ENCODE data around the gene SDR42E1. TPM values are rescaled to one million over a fixed set of nuclear protein-coding genes. Genes with fewer than 3 reads are reported as not detected.
A peak's percentile ranks its signal among the peaks of the same experiment; 100 is the strongest.

Gene SDR42E1
- total and polyA plus RNA-seq, 2 of the 4 experiments (the other 2 are of a cell fraction), result 0.44 to 0.72 TPM

DNA sequence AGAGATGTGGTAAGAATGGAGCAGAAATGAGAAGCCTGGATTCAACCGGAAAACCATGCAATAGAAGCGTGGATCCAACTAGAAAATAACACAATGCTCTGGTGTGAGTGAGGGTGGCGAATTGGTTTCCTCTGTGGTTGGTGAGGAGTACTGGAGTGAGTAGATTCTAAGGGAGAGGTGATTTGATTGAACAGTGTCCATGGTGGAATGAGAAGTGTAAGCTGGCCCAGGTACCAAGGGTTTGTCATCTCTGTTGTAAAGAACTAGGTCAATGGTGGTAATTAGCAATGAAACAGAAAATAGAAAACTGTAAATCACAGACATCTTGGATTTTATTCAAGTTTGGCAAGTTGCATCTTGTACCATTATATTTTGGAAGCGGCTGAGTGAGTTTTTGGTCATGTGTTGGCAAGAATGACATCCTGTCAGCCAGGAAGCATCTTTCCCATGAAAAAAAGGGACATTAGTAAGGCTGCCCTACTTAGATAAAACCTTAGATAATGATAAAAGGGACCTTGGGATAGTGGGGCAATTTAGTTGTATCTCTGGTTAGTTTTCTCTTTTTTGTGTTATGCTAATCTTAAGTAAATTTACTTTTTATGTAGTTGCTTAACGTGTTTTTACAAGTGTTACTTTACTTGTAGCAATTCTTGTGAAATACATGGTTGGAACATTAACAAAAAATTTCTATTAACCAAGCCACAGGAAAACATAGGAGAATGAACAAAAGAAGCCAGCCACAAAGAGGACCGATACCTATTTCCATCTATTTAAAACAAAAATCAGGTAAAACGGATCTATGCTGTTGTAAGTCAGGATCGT is 44.7 kb upstream of the SDR42E1 start:
- Histone ChIP-seq H3K36me3 (ENCODE audit: control insufficient read depth, insufficient read depth, low read length) (no peaks in the 10 kb centered on the region), H3K27me3 (ENCODE audit: control insufficient read depth, insufficient read depth, low read length) (no peaks in the 10 kb centered on the region), H2AFZ (replicated peaks; ENCODE audit: low read length, poor library complexity) (no peak overlapping the region), H3K4me2 (ENCODE audit: low read depth, low read length) (no peak overlapping the region), H4K8ac (ENCODE audit: low read depth in 2 of 2, low read length in 2 of 2) (no peak overlapping the region), H3K4me1 (ENCODE audit: control insufficient read depth, insufficient read depth, low read length) (no peaks in the 10 kb centered on the region; the same call in 1 of the 2 replicates), H2BK15ac (ENCODE audit: low read depth, low read length) (no peak overlapping the region), H4K5ac (ENCODE audit: low read depth, low read length) (no peak overlapping the region; the same call in 1 of the 2 replicates), H2BK5ac (ENCODE audit: low read depth, low read length, poor library complexity, severe bottlenecking) (no peak overlapping the region), H4K20me1 (ENCODE audit: insufficient read depth, low read length) (no peaks in the 10 kb centered on the region), H4K91ac (ENCODE audit: insufficient read depth, low read depth, low read length) (no peak overlapping the region), H3K4me3 (ENCODE audit: insufficient read depth, low read depth, low read length) (no peak overlapping the region), H3K56ac (ENCODE audit: extremely low read depth, insufficient read depth, low read length) (no peak overlapping the region), H3K4ac (ENCODE audit: low read depth, low read length) (no peak overlapping the region), H3K27ac (ENCODE audit: insufficient read depth, low read length) (peak overlapping the region; percentile 54; the same call in 1 of the 2 replicates), H2AK9ac (replicated peaks; ENCODE audit: low read depth, low read length, poor library complexity) (no peak overlapping the region), H2AK5ac (ENCODE audit: low read depth, low read length) (no peak overlapping the region), H3K23ac (ENCODE audit: low read depth, low read length) (no peak overlapping the region), H3K9me3 (ENCODE audit: control insufficient read depth, insufficient read depth, low read length) (no peaks in the 10 kb centered on the region), H3K79me1 (ENCODE audit: low read depth in 1 of 2, low read length in 2 of 2) (no peaks in the 10 kb centered on the region), H3K14ac (replicated peaks; ENCODE audit: low read depth, low read length) (no peak overlapping the region), H2BK120ac (ENCODE audit: low read depth, low read length) (no peak overlapping the region), H2BK20ac (ENCODE audit: low read depth, low read length) (no peak overlapping the region), H3K9me1 (ENCODE audit: insufficient read depth, low read length) (no peaks in the 10 kb centered on the region), H3K9ac (ENCODE audit: low read depth, low read length) (no peak overlapping the region), H3K18ac (ENCODE audit: low read depth, low read length) (no peak overlapping the region; the same call in 1 of the 2 replicates)
- dilution Hi-C loops (cut with HindIII; ENCODE audit: low sequenced_read_pairs, unreplicated experiment), result no loop called here
- CTCF ChIA-PET, result no interaction called here
- no TSS peak for BruUV-seq (replicated peaks)
- WGBS, 2 experiments (ENCODE audit: extremely low coverage in 2 of 2, insufficient read length in 1 of 2), result 69% methylated on average over 2 of the region's 8 CpGs; no CpG with 5 or more reads in 1 of the 2 experiments
- POLR2A ChIA-PET (ENCODE audit: unreplicated experiment), result no interaction called here
- no peak for TF ChIP-seq RAD21 (IDR thresholded peaks at IDR 0.05; ENCODE audit: low read length)
- TF ChIP-seq SMC3 (IDR thresholded peaks at IDR 0.05; ENCODE audit: low read depth, low read length), result no peak
- TF ChIP-seq, protein P1, sequence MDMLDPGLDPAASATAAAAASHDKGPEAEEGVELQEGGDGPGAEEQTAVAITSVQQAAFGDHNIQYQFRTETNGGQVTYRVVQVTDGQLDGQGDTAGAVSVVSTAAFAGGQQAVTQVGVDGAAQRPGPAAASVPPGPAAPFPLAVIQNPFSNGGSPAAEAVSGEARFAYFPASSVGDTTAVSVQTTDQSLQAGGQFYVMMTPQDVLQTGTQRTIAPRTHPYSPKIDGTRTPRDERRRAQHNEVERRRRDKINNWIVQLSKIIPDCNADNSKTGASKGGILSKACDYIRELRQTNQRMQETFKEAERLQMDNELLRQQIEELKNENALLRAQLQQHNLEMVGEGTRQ (IDR thresholded peaks at IDR 0.05; ENCODE audit: low read depth, low read length), result no peak
- no peak for TF ChIP-seq MXI1 (IDR thresholded peaks at IDR 0.05; ENCODE audit: borderline replicate concordance, low read depth, low read length)
- no peak for TF ChIP-seq MAFK (IDR thresholded peaks at IDR 0.05; ENCODE audit: low read depth, low read length)
- TF ChIP-seq RCOR1 (IDR thresholded peaks at IDR 0.05; ENCODE audit: insufficient replicate concordance, low read length), result no peak
- TF ChIP-seq CHD1 (IDR thresholded peaks at IDR 0.05; ENCODE audit: low read depth, low read length), result no peak
- DNase-seq (no peak), ATAC-seq (ENCODE audit: low read depth) (no peak)
- intact Hi-C loops (cut with micrococcal nuclease), result no loop called here
- in situ Hi-C loops (cut with MboI; ENCODE audit: low sequenced_read_pairs), result no loop called here
